ENCODE measurements around the gene LSAMP.
A peak's percentile ranks its signal among the peaks of the same experiment; 100 is the strongest.
"Not testable (repeated sequence)": the region's sequence is repeated elsewhere in the genome, so short reads cannot be mapped to it uniquely, and the experiment has no call there.

LSAMP gene

DNA sequence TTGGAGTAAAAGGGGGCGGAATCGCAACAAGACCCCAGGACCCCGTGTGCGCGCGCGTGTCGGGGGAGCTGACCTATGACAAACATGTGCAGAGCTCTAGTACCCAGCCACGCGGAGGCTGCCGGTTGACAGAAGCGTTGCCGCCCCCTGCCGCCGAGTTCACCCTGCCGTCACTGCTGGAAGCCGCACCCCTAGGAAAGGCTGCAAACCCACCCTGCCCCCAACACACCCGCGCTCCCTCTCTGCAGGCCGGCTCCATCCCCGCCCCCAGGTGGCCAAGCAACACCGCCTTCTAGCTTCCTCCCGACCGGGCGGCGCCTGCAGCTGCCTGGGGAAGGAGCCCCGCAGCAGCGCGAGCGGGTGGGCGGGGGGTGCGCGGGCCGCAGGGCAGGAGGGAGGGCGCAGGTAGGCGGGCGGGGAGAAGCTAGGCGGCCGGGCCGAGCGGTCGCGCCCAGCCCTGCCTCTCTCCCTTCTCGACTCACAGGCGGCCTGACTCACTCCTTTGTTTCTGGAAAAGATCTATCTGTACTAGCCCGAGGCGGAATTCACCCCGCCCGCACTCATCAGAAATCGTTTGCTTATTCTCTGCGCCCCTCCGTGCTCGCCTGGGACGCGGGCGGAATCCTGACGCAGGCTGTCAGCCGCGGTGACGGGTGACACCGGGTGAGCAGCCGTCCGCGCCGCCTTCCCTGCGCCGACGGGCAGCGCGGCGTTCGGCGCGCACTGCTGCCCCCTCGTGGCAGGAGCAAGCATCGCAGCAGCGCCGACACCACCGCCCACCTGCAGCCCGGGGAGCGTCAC is 661.1 kb downstream of the LSAMP start:
- DNase-seq, result peak; percentile 97

DNA sequence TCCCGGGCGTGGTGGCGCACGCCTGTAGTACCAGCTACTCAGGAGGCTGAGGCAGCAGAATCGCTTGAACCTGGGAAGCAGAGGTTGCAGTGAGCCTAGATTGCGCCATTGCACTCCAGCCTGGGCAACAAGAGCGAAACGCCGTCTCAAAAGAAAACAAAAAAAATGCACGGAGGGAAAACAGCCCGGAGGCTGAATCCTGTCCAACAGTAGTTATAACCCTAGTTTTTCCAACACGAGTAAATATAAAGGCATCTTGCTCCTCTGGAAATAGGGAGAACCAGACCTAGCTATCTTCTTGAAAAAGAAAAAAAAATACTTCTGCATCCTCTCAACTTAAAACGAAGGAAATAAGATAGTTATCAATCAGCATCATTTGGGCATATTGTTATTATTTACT is 661.9 kb downstream of the LSAMP start:
- DNase-seq, result not testable (repeated sequence)

DNA sequence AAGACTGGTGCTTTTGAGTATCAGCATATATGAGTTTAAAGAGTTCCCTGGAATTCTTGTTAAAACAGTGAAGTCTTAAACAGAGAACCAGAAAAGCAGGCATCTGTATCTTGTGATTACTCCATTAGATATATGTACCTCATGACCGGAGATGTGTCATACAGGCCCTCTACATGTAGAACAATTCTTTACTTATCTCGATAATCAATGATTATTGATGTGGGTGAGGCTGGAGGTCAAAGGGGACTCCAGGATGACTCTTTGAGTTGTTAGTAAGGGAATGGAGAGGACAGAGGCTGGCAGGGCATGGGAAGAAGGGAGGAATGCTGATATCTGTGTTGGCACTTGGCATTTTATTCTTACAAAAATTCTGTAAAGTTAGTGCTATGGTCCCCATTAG is 666.3 kb downstream of the LSAMP start:
- DNase-seq, result no peak

DNA sequence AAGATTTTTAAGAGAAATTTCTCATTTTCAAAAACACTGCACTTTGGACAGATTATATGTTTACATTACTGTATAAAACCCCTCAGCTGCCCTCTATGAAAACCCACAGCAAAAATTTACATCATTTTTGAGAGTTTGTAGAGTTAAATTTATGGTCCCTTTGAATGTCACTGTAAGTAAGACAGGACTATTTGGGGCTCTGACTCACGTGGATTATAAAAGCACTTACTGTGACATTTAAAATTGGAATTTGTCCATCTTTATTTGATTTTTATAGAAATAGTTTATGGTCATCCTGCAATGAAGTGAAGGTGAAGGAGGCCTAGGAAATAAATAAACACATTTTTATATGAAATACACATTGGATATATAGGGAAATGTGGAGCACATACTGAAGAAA is 672.3 kb downstream of the LSAMP start:
- DNase-seq, result no peak

DNA sequence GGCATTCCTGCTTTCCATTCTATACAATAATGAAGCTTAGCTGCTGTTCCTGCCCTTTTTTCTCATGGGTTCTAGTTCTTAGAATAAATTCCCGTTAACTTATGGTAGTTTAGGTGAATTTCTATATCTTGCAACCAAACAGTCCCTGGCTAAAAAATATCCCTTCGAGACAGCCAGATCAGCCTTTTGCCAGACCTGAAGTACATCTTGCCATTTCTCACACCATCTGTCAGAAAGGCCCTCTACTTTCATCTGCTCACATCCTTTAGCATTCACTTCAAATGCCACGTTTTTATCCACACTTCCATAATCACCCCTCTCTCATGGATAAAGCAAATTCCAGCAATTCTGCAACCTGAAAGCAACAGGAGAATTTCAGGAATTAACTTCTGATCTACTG is 676.6 kb downstream of the LSAMP start:
- DNase-seq, result no peak

DNA sequence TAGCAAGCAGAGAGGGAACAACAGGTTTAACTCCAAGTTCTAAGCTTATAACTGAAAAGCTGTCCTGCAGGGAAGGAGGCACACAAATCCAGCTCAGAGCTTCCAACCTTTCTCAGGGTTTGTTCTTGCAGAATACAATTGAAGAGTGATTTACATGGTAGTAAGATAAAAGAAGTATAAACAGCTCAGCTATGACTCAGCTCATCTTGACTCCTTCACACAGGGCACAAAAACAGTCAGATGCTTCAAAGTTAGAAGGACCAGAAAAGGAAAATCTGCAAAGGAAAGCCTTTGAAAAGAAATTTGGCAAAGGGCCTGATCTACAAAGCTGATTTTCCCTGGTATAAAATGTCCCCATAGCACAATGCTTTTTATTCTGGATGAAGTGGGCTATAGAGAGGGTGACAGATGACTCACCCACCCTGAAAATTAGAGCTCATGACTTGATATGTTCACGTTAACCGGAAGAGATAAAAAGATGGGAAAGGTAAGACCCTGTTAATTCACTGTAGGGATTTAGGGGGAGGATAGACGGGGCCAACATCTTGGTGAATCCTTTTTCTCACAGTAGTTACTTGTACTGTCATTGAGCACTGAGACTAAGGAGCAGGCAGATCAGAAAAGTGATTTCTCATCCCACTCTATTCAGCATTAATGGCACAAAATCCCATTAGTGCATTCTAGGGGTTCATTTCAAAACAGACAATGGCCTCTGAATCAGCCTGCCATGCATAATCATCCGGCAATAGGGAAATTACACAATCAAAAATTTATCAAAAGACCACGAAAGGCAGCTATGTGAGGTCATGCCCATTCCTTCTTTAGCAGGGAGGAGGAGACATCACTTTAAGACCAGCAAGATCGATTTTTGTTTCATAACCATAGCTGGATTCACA is 678.5 kb downstream of the LSAMP start:
- no peak for DNase-seq

DNA sequence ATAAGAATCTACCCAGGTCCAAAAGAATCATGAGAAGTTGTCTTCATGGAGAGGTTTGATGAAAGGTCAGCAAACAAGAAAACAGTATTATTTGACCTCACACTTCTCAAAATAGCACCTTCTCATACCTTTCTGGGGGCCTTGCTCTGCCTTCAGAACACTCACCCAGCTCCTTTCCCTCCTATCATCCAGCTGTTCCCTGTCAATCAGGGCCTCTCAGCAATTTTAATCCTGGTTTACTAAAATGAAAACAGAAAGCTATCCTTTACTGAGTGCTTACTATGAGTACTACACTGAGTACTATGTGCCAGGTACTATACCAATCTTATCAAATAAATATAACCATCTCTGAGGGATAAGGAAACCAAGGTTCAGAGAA is 683.4 kb downstream of the LSAMP start:
- no peak for DNase-seq

DNA sequence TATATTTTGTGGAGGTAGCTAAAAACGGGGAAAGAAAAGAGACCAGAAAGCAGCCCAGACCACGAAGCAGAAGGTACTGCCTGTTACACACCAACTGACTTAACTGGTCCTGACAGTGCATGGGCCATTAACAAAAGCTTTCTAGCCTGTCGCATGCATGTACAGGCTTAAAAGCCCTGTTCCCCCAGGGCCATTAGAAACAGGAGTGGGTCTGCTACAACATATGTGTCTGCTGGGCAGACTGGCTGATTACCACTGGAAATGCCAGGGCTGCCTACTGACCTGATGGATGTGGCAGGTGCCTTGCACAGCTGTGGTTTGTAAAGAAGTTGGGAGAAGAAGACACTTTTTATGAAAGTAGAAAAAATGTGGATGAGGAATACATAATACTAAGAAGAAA is 684.6 kb downstream of the LSAMP start:
- DNase-seq, result no peak

DNA sequence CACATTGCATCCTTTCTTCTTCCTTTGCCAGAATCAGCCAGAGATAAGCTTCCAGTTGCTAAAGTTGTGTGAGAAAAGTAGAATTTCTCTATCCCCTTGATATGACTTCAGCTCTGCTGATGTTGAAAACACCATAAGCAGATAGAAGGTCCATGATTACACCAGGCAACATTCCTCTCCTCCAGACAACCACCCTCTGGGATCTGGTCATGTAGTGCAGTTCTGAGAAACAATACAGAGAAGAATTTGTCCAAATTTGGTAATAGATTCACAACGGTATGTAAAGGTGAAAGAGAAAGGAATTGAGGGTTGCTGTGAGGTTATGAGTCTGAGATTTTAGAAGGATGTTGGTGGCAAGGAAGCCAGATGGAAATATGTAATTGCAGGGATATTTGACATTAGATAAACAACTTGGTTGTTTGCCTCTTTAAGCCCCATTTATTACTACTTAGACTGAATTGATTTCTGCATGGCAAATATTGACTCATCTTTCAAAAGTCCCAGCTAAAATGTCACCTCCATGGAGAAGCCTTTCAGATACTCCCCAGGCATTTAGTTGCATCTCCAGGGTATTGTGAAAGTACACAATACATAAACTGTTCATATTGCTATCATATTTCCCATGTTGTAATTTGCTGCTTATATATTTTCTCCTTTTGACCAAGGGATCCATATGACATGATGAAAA is 687.1 kb downstream of the LSAMP start:
- DNase-seq, result peak; percentile 92

DNA sequence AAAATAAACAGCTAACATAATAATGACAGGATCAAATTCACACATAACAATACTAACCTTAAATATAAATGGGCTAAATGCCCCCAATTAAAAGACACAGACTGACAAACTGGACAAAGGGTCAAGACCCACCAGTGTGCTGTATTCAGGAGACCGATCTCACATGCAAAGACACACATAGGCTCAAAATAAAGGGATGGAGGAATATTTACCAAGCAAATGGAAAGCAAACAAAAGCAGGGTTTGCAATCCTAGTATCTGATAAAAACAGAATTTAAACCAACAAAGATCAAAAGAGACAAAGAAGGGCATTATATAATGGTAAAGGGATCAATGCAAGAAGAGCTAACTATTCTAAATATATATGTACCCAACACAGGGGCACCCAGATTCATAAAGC is 692.3 kb downstream of the LSAMP start:
- not testable (repeated sequence) for DNase-seq

Measured in COR-L47 (cell line).